Activated CD8-positive, alpha-beta memory T cell treated with anti-CD3 and anti-CD28 coated beads, Interleukin-2, amount 50 U/mL, for 24 hours (primary cell): ENCODE results near the gene PTGES.
"Not testable (repeated sequence)": the region's sequence is repeated elsewhere in the genome, so short reads cannot be mapped to it uniquely, and the experiment has no call there.

Source experiments
- DNase-seq: peaks from one replicate; pipeline ENCODE4 v3.0.0-alpha.2; 2020; ENCODE audit errors: extremely low read depth

Gene PTGES

DNA sequence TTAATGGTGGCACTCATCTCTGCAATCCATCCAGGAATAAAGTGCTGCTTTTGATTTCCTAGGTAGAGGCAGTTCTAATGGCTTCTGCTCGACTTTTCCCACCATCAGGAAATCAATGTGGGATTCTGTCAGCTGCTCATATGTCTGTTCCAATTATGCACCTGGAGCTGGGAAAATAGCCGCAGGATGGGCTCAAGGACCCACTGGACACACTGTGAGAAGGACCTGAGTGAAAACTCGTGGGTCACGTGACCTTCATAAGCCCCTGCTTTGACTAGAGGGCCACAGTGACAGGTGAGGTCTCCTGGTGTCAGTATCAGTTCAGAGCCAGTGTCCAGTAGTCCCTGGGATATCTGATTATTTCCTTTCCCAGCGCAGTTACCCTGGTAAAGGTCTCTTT, 17.9 kb upstream of the PTGES start:
- DNase-seq: no peak

DNA sequence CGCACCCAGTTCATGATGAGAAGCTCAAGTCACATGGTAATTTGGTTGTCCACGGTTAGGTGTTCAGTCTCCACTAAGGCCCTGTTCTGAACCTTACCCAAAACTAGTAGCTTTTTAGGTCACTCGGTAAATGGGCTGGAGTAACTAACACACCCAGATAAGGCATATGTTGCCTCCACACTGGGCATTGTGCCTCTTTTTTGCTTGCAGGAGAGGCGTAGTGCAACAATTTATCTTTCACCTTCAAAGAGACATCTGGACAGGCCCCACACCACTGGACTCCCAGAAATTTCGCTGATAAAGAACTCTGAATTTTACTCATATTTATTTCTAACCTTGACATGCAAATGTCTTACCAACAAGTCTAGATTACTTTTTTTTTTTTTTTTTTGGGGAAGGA, 16.8 kb upstream of the PTGES start:
- DNase-seq: no peak

DNA sequence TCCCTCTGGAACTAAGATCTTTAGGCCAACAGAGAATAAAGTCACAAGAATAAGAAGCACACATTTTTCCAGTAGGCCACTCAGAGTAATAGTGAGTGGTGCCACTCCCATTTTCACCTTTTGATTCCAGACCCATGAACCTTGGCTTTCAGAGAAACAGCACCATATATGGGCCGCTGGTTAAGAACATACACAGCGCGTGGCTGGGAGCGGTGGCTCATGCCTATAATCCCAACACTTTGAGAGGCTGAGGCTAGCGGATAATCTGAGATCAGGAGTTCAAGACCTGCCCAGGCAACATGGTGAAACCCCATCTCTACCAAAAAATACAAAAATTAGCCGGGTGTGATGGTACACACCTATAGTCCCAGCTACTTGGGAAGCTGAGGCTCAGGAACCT, 15.6 kb upstream of the PTGES start:
- DNase-seq: no peak

GRCh38 chr9:129765764-129766317, 13.0 kb upstream of the PTGES start:
- no peak for DNase-seq

DNA sequence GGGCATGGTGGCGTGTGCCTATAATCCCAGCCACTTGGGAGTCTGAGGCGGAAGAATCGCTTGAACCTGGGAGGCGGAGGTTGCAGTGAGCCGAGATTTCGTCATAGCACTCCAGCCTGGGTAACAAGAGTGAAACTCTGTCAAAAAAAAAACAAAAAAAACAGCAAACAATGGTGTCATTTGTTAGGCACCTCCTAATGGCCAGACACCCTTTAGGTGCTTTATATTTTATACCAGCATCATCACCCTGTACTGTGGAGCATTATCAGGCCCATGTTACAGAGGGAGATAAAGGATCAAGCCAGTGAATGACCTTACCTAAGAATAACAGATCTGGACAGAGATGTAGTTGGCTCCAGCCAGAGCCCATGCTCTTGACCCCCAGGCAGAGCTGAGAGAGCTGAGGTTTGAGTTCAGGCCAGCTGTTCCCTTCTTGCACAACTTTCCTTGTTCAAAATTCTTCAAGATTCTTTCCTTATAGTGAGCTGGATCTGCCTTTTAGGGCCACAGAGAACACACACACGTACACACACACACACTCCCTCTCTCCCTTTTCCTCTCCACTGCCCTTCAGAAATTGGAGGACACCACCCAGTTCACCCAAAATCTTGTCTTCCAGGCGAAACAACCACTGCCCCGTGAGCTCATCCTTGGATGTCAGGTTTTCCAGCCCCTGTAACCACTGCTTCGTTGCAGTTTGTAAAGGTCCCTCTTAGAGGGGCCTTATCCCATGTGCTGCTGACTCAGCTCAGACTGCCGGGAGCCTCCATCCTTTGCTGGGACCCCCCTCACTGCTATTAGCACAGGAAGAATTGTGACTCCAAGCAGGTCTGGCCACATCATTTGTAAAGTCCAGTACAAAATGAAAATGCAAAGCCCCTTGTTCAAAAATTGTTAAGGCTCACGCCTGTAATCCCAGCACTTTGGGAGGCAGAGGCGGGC, 10.4 kb upstream of the PTGES start:
- DNase-seq: no peak

DNA sequence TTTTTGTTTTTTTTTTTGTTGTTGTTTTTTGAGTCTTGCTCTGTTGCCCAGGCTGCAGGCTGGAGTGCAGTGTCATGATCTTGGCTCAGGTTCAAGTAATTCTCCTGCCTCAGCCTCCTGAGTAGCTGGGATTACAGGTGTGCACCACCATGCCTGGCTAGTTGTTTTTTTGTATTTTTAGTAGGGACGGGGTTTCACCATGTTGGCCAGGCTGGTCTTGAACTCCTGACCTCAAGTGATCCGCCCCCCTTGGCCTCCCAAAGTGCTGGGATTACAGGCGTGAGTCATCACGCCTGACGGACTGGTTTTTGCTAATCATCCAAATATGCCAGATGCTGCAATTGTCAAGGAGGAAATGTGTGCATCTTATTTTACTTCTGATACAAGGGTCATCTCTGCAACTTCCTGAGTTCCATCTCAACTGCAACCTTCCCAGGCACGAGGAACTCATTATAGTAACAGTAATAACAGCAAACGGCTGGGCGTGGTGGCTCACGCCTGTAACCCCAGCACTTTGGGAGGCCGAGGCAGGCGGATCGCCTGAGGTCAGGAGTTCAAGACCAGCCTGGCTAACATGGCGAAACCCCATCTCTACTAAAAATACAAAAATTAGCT, 9.6 kb upstream of the PTGES start:
- not testable (repeated sequence) for DNase-seq

DNA sequence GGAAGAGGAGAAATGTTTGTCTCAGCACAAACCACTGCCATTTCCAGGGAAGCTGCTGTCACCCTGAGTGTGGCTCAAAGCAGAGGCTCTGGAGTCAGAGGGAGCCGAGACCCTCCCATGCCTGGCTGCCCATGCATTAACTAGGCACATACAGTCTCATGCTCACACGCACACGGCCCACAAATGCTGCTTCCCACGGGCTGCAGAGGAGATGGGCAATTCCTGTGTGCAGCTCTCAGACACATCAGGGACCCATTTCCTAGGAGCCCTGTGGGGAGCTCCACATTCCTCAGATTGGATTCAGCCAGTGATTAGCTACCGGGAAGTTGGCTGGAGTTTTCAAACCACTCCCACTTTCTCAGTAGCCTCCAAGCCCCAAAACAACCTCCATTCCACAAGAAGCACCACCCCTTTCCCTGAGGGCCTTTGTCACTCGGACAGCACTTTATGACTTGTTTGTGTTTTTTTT, 9.1 kb upstream of the PTGES start:
- DNase-seq: no peak

GRCh38 chr9:129761293-129761900, 8.6 kb upstream of the PTGES start:
- DNase-seq: no peak

- DNase-seq: not testable (repeated sequence)
Measured at GRCh38 chr9:129760784-129761183, 7.9 kb upstream of the PTGES start.

- DNase-seq: no peak
Measured at GRCh38 chr9:129759804-129760502, 7.1 kb upstream of the PTGES start.

- no peak for DNase-seq
Measured at GRCh38 chr9:129759319-129759718, 6.5 kb upstream of the PTGES start.

DNA sequence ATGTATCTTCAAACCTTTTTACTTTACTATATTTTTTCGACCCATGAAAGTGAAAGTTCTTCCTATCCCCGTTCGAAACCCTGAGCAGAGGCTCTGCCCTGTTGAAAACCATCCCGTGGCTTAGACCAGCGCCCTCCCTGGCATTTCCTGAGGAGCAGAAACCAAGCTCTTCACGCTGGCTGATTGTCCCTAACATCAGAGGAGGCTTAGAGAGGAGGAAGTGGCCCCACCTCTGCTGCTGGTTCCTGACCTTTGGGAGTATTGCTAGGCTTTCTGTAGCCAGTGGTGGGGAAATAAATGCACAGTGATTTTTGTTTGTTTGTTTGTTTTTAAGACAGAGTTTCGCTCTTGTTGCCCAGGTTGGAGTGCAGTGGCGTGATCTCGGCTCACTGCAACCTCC, 4.2 kb upstream of the PTGES start:
- DNase-seq: no peak

DNA sequence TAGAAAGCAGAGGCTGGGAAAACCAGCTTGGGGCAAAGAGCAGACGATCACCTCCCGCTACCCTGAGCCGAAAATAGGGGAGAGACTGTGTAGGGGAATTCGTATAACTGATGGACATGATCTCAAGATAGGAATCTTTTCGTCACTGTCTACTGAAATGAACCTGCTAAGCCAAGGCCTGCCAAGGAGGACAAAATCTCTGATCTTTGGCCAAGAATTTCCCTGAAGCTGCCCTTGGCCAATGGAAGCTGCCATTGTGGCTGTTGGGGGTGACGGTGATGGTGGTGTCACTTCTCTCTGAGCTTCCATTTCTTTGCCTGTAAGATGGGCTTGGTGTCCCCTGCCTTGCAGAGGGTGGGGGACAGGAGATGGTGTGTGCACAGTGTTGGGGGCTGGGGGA, 3.3 kb upstream of the PTGES start:
- no peak for DNase-seq

GRCh38 chr9:129755151-129755550, 2.3 kb upstream of the PTGES start:
- no peak for DNase-seq

- no peak for DNase-seq
Measured at GRCh38 chr9:129751841-129752801, 721 bp downstream of the PTGES start.

DNA sequence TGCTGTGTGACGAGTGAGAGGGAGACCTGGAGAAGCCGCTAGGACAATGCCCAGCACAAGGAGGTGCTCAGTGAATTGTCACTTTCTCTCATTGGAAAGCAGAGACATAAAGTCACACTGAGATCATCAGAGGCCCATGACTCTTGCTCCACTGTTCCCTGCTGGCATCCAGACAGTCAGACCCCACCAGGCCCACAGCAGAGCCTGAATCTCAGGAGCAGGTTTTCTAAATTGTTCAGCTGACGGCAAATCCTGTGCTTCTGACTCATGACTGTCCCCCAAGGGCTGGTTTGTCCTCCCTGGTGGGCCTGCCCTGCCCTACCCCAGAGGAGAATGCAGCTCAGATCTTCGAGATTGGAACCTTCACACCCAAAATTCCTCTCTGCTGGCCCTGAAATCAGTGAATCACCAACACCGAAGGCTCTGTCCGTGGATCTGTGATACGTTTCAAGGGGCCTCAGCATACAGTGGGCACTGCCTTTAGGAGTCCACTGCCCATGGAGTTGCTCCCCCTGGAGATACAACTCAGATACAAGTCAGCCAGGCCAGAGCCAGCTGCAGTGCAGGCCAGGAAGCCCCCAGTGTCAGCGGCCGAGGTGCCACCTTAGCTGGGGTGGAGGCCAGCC, 2.7 kb downstream of the PTGES start:
- no peak for DNase-seq

- DNase-seq: no peak
Measured at GRCh38 chr9:129749575-129749974, 3.3 kb downstream of the PTGES start.

DNA sequence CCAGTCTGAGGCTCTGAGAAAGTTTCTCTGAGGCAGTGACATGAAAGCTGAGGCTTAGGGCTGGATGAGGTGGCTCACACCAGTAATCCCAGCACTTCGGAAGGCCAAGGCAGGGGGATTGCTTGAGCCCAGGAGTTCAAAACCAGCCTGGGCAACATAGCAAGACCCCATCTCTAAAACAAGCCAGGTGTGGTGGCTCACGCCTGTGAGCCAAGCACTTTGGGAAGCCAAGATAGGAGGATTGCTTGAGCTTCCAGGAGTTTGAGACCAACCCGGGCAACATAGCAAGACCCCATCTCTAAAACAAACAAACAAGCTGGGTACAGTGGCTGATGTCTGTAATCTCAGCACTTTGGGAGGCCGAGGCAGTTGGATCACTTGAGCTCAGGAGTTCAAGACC, 3.8 kb downstream of the PTGES start:
- DNase-seq: not testable (repeated sequence)

DNA sequence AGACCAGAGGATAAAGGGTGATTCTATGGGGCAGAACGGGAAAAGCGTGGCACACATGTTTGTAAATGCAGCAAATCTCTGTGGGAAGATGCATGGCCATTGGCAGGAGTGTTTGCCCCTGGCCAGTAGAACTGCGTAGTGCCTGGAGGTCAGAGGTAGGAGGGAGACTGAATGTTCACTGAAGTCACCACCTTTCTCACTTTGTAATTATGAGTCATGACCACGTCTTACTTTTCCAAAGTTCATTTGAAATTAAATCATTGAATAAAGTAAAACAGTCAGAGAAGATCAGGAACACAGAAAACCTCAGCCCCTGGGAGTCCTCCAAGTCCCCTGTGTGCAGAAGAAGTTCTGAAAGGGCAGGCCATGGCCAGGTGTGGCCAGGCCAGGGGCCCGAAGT, 4.6 kb downstream of the PTGES start:
- DNase-seq: no peak

DNA sequence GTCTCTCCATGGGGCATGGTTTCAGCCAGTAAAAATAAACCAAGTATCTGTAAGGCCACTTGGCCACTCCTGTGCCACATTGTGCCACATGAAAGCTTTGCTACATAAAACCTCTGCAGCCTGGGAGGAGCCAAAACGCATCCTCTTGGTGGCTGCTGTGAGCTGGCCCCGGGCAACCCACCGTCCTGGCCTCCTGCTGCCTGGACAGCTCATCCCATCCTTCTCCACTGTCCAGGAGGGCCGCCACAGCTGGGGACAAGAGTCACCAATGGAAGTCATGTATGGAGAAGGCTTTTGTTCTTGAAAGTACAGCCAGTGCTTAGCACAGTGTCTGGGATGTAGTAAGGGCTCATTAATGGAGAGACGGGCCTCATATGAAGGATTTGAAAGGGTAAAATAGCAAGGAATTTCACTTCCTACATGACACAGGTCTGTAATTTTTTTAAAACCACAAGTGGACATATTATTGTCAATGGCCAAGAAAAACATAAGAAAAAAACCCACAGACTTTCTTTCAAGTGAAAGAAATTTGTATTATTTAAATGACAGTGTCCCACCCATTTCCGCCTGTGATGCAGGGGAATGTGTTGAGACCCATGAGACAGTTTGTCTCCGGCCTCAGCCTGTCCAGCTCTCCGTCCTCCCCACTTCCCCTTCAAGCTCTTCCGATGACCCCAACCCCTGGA, 6.6 kb downstream of the PTGES start:
- DNase-seq: no peak
